ENCODE data around the gene ADAM23. TPM values are rescaled to one million over a fixed set of nuclear protein-coding genes. Genes with fewer than 3 reads are reported as not detected.

The ADAM23 gene
- total RNA-seq, 2 donors from 2014 or later: 1.3 to 10.7 TPM

- DNase-seq (ENCODE audit: low spot score): no peak
- no peaks in the 10 kb centered on the region for H3K36me3 ChIP-seq
- no peaks in the 10 kb centered on the region for H3K4me1 ChIP-seq (replicated peaks)
- H3K27me3 ChIP-seq (replicated peaks; ENCODE audit: insufficient read depth): peaks cover 17% of the 10 kb centered on the region
- TF ChIP-seq POLR2A (IDR thresholded peaks at IDR 0.05): no peak
- TF ChIP-seq POLR2AphosphoS5 (IDR thresholded peaks at IDR 0.05): no peak
- TF ChIP-seq CTCF (IDR thresholded peaks at IDR 0.05): no peak
- no peaks in the 10 kb centered on the region for H3K9me3 ChIP-seq
- no peak within 1 kb of the TSS for H3K4me3 ChIP-seq
- intact Hi-C loops (cut with DNase I): no loop called here
- 5% methylated on average over 56 of the region's 56 CpGs for WGBS
- no peak within 1 kb of the TSS for H3K27ac ChIP-seq
These were observed 199.0 kb downstream of the ADAM23 start, which contains the start of gene FAM237A for GRCh38 chr2:206642075-206643025. Gene FAM237A, plus strand, starts transcription at chr2:206642487. Its CDS starts 1,750 bp downstream, at chr2:206644237.

- no peak overlapping the region for H3K27ac ChIP-seq
- no peak overlapping the region for H3K4me3 ChIP-seq
- H3K36me3 ChIP-seq: no peaks in the 10 kb centered on the region
- WGBS: 79% methylated on average over 1 of the region's 1 CpG
- DNase-seq (ENCODE audit: low spot score): no peak
- no peaks in the 10 kb centered on the region for H3K9me3 ChIP-seq
- no peaks in the 10 kb centered on the region for H3K4me1 ChIP-seq (replicated peaks)
- intact Hi-C loops (cut with DNase I): no loop called here
- no peaks in the 10 kb centered on the region for H3K27me3 ChIP-seq (replicated peaks; ENCODE audit: insufficient read depth)
- TF ChIP-seq POLR2A (IDR thresholded peaks at IDR 0.05): no peak
- no peak for TF ChIP-seq CTCF (IDR thresholded peaks at IDR 0.05)
- no peak for TF ChIP-seq POLR2AphosphoS5 (IDR thresholded peaks at IDR 0.05)
These were observed 204.7 kb downstream of the ADAM23 start for GRCh38 chr2:206647985-206648384.

GRCh38 chr2:206657087-206657486 lies 213.8 kb downstream of the ADAM23 start:
- H3K27ac ChIP-seq: no peak overlapping the region
- TF ChIP-seq CTCF (IDR thresholded peaks at IDR 0.05) (no peak), POLR2AphosphoS5 (IDR thresholded peaks at IDR 0.05) (no peak), POLR2A (IDR thresholded peaks at IDR 0.05) (no peak)
- no peaks in the 10 kb centered on the region for H3K9me3 ChIP-seq
- no peaks in the 10 kb centered on the region for H3K27me3 ChIP-seq (replicated peaks; ENCODE audit: insufficient read depth)
- no peaks in the 10 kb centered on the region for H3K4me1 ChIP-seq (replicated peaks)
- intact Hi-C loops (cut with DNase I): no loop called here
- 97% methylated on average over 1 of the region's 1 CpG for WGBS
- no peak for DNase-seq (ENCODE audit: low spot score)
- H3K36me3 ChIP-seq: no peaks in the 10 kb centered on the region
- H3K4me3 ChIP-seq: no peak overlapping the region

GRCh38 chr2:206665251-206665650 lies 221.9 kb downstream of the ADAM23 start:
- Histone ChIP-seq H3K9me3 (no peaks in the 10 kb centered on the region), H3K36me3 (no peaks in the 10 kb centered on the region), H3K27me3 (replicated peaks; ENCODE audit: insufficient read depth) (no peaks in the 10 kb centered on the region), H3K4me1 (replicated peaks) (no peaks in the 10 kb centered on the region), H3K4me3 (no peak overlapping the region), H3K27ac (no peak overlapping the region)
- no peak for TF ChIP-seq POLR2A (IDR thresholded peaks at IDR 0.05)
- TF ChIP-seq POLR2AphosphoS5 (IDR thresholded peaks at IDR 0.05): no peak
- no peak for TF ChIP-seq CTCF (IDR thresholded peaks at IDR 0.05)
- WGBS: 86% methylated on average over 3 of the region's 3 CpGs
- intact Hi-C loops (cut with DNase I): no loop called here
- no peak for DNase-seq (ENCODE audit: low spot score)

Other genes with a start within 250 kb of the ADAM23 start
- 10 to 100 TPM in 1 of 2 donors, 1 to 10 TPM in 1; 8.1 to 10.5 TPM for gene ZDBF2, start 168.9 kb upstream of the ADAM23 start, total RNA-seq
- not detected for gene FAM237A, start 199.0 kb downstream of the ADAM23 start, total RNA-seq

Measured in prostate gland (tissue), 2 donors.